HG03378 (cell line): ENCODE measurements around the gene FREM3.
A peak's percentile ranks its signal among the peaks of the same experiment; 100 is the strongest.

ENCODE experiments used
- ATAC-seq: cut with Tn5 transposase; IDR thresholded peaks from one replicate; pipeline ENCODE4 v1.9.1; 2021; ENCODE audit warnings: mild to moderate bottlenecking, moderate library complexity; ENCODE audit not compliant: unreplicated experiment

The FREM3 gene

DNA sequence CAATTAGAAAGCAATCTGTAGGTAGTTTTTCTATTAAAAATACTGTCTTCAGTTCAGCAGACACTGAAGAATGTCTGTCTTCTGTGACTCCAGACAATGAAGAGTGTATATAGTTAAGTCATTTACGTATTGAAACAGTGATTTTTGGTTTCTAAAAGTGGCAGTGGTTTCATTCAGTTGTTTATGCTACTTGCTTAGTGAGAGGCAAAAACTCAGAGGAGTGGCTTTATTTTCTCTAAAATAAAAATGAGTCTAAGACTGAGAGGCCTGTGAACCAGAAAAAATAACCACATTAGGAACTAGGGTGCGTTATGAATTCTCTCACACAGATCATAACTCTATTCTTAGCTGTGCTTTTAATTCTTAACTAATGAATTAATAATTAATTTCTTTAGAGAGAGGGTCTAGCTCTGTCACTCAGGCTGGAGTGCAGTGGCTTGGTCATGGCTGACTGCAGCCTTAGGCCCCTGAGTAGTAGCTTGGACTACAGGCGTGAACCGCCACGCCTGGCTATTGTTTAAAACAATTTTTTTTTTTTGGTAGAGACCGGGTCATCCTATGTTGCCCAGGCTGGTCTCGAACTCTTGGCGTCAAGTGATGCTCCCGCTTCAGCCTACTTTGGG is 31.4 kb downstream of the FREM3 start:
- ATAC-seq, result peak; percentile 99

DNA sequence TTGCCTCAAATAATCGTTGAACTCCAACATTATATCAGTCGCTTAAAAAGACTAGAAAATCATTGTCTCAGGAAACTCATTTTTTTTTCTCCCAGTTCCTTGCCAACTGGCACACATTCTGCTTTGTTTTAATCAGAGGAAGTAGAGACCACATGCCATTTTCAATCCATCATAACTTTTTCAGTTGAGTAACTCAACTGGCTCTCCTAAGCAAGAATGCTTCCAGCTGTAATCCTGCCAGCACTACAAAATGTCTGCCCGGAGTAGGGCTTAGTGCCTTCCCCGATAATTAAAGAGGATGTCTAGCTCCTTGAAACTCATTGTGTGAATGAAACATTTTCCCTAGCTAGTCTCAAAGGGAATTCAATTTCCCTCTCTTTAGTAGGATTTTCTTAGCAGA is 33.0 kb downstream of the FREM3 start:
- ATAC-seq, result no peak

DNA sequence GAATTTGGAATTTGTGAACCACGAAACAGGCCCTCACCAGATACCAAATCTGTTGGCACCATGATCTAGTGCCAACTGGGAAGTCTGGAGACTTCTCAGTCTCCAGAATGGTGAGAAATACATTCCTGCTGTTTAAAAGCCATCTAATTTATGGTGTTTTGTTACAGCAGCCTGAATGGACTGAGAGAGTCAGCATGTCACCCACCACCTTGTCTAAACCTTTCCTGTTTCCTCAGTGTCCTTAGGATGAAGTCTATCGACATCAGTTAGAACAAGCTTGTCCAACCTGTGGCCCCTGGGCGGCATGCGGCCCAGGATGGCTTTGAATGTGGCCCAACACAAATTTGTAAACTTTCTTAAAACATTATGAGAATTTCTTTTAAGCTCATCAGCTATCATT is 42.1 kb downstream of the FREM3 start:
- no peak for ATAC-seq

DNA sequence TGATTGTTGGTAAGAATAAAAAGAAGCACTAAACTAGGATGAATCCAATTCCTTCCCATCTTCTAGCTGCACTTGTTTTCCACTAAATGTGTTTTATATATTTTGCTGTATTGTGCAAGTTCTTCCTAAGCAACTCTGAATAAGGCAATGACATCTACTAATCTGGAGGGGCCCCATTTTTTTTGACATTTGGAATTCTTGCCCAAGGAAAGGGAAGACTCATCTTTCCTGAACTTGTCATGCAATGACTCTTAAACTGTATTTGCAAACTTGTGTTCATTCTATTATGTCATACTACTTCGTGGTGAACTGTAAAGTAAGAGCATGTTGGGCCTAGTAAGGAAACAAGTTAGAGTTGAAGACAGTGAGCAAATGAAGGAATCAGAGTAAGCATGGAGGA is 45.9 kb downstream of the FREM3 start:
- no peak for ATAC-seq

DNA sequence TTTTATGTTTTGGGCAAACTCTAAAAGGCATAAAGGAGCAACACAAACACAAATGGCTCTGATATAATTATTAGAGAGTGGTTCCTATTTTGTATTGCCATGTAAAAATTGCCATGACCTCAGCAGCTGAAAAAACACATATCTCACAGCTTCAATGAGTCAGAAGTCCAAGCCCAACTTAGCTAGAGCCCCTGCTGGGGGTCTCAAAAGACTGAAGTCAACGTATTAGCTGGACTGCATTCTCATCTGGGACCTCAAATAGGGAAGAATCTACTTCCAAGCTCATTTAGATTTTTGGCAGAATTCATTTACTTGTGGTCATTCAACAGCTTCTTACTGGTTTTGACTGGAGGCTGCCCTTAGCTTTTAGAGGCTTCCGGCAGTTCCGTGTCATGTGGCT is 47.4 kb downstream of the FREM3 start:
- ATAC-seq, result no peak

DNA sequence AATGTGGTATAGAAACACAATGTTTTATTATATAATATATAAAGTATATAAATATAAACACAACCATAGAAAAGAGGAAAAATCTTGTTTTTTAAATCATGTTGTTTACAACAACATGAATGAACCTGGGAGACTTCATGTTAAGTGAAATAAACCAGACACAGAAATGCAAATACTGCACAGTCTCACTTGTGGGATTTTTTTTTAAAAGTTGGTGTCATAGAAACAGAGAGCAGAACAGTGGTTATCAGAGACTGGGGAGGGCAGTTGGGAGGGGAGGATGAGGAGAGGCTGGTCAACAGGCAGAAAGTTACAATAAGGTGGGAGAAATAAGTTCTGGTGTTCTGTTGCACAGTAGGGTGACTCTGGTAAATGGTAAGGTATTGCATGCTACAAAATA is 57.1 kb downstream of the FREM3 start:
- ATAC-seq, result no peak

DNA sequence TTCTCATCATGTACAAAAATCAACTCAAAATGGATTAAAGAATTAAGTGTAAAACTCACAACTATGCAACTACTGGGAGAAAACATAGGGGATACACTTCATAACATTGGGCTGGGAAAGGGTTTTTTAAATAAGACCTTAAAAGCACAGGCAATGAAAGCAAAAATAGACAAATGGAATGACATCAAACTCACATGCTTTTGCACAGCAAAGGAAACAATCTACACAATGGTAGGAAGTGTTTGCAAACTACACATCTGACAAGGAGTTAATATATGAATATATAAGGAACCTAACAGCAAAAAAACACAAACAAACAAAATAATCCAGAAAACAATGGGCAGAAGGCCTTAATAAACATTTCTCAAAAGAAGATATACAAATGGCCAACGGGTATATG is 57.9 kb downstream of the FREM3 start:
- ATAC-seq, result no peak

DNA sequence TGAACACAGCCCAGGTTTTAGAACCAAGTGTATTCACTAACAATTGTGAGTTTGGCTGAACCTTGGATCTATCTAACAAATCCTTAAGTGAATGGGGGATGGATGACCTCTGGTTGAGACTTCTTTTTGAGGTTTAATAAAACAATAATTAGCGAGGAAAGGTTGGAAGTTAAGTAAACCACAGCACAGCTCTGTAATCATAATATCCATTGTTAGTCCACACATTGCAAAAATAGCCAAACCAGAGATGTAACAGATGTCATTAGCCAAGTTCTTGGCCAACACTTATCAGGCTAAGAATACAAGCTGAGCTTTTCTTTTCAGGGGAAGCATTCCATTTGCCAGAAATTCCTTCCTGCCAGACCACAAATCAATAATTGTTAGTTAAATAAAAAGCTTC is 59.1 kb downstream of the FREM3 start:
- no peak for ATAC-seq

DNA sequence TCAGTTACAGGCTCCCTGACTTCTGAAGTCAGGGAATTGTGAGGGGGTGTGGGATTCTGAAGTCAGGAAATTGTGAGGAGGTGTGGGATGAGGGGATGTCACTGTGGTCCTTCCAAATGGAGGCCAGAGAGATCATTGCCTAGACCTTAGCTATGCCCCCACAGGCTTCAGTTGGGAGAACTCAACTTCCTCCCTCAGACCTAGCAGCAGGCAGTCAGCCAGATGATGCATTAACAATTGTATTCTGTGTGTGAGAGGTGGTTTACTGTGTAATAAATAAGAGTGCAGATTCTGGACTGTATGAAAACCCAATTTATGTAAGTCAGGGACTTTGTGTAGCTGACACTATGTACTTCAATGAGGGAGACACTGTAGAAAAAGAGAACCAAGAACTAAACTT is 65.7 kb downstream of the FREM3 start:
- no peak for ATAC-seq

DNA sequence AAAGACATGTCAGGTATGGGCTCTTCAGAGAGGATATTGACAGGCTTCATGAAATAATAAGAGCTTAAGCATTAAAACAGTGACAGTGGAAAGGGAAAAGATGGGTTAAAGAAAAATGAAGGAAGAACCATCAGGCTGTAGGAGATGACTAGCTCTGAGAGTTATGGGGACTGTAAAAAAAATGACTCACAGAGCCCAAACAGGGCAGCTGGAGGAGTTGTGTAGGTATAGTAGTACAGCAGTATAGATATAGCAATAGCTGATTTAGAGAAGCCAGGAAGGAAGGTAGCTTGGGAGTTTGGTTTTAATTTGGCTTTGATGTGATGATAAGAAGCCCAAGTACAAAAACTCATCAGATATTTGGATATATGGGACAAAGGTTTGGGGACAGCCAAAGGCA is 66.6 kb downstream of the FREM3 start:
- no peak for ATAC-seq

DNA sequence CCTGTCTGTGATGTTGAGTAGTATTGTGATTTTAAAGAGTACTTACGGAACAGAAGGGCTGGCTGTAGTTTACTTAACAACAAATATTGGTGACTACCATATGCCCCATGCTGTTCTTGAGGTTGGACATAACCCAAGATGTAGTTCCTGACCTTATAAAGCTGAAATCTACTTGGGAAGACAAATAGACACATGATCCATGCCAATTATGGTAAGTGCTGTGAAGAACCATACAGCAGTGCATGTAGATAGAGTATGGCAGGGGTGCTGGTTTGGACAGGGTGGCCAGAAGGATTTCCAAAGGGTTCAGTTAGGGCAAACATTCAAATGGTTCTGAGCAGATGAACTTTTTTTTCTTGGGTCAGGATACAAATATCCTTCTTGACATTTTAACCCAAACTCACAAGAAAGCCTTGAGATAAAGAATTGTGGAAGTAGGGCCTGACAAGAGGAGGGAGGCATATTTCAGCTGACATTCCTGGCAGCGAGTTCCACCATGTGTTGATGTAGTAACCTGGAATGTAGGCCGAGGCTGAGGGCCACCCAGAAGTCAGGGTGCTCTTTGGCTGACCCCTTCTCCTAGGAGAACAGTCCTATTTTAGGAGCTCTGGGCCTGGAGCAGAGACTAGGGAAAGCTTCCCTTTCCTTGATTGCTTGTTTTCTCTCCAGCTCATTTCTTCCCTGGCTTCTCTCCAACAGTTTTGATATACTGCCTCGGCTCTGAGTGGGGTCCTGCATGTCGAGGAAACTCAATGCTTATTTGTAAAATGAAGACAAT is 74.2 kb downstream of the FREM3 start:
- ATAC-seq, result no peak

DNA sequence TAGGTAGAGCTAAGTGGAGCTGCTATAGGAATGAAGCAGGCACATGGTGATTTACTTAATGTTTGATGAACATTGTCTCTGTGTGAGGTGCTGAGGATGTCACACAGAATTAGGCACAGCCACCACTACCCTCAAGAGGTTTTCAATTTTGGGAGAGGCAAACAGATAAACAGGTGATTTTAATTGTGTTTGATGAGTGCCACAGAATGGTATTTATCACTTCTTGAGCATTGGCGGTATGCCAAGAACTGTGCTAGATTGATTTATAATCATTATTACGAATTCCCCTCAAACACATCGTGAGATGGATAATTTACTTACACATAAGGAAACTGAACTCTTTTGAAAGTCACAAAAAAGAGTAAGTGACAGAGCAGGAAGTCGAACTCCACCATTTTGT is 74.8 kb downstream of the FREM3 start:
- ATAC-seq, result no peak

DNA sequence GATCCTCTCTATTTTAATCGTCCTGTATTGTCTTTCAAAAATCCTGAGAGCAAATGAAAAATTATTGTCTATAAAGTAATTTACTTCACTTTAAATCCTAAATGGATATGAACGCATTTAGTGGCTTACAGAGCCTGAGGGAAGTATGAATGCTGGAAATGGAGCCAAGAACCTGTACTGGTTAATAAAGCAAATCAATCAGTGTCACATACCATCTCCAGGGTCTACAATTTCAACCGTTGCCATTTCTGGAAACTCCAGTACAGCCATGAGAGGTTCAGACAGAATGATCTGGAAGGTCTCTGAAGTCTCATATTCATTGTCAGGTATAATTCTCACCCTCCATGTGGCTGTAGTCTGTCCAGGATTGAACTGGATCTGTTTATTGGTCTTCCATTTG is 76.6 kb downstream of the FREM3 start:
- no peak for ATAC-seq

DNA sequence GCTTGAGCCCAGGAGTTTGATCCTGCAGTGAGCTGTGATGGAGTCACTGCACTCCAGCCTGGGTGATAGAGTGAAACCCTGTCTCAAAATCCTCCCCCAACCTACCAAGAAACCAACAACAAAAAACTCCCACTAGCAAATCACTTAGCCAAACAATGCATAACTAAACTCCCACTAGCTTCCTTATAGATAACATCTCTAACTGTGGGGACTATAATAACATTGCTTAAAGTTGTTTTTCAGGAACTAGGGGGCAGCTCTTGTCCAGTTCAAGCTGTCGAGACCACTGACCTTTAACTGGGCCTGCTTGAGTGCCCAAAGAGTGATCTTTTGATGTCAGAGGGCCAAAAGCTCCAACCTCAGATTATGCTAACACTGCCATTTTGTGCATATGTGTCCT is 81.7 kb downstream of the FREM3 start:
- no peak for ATAC-seq

DNA sequence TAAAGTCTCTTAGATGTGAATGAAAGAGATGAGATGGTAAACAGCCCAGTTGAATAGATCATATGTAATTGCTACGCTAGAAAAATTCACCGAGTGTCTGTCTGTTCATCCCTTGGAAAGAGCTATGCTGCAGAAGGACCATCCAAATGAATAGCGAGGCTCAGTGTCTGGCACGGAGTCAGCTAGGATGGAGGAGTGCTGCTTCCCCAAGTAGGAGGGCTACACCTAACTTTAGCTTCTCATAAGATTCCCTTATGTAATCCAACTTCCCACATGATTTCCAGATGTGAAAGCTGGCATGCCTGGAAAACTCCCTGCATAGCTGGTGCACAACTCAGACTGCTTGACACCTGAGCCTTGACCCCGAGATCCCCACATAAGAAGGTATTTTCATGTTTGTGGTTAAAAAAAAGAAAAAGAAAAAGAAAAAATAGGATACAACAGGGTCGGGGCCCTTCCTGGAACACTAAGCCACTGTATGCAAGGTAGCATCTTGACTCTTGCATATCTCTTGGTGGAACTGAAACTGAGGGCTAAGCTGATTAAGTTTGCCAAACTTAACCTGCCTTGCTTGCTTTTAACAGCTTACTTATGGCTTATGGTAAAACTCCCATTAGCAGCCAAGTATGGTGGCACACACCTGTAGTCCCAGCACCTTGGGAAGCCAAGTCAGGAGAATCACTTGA is 82.3 kb downstream of the FREM3 start:
- peak; percentile 58 for ATAC-seq

DNA sequence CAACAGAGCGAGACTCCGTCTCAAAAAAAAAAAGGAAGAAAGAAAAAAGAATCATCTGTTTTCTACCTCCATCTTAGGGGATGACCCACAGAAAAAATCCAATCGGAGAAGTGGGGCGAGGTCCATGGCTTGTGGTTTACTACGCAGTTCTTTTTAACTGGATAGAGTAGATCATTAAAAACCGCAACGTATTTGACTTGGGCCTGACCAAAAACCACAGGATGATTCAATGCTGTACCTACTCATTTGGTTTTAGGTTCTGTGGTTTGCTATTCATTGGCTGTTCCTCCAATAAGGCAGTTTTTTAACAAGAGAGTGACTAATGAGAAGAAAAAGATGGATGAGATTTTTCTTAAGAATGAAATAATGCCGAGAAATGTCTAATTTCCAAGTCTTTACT is 83.7 kb downstream of the FREM3 start:
- peak; percentile 93 for ATAC-seq

DNA sequence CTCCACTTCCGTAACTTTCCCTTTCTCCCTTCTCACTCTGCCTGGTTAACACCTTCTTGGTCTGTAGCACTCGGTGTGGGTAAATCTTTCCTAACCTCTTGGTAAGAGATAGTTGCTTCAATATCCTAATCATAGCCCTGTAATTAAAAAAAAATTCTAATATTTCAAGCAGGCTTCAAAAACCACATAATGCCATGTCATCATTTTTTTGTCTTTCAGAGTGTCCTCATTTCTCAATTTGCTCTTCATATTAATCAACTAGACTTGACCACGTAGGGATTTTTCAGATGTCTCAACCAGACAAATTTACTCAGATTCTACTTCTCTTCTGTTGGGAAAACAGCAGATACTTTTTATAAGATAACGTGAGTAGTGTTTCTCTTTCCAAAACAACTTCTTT is 91.0 kb downstream of the FREM3 start:
- ATAC-seq, result no peak

DNA sequence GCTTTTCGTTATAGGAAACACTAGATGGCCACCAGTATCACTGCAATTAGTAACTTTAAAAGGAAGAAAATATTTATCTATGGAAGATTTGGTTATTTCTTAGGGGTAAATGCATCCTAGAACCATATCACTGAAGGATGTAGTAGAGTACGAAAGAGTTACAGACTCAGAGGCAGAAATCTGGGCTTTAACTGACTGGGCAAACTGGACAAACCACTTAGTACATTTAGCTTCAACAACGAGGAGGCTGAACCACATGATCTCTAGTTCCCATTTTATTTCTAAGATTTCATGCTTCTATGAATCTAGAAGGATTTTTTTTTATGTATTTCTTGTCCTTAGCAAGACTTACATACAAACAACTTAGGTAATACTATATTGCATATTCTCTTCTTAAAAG is 94.0 kb downstream of the FREM3 start:
- ATAC-seq, result no peak

DNA sequence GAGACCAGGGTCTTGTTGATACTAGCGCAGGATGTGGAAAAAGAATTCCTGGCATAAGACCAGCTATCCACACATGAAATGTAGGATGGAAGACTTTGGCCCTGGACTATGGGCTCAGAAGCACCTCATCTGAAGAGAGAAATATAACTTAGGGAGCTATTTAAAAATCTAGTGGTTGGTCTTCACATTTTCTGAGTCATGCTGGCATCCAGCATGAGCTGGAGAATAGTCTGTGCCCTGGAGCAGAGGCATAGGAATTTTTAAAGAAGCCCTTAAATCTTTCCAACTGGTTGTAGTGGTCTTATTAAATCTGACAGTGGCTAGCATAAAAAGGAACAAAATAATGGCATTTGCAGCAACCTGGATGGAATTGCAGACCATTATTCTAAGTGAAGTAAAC is 100.6 kb downstream of the FREM3 start:
- ATAC-seq, result no peak

DNA sequence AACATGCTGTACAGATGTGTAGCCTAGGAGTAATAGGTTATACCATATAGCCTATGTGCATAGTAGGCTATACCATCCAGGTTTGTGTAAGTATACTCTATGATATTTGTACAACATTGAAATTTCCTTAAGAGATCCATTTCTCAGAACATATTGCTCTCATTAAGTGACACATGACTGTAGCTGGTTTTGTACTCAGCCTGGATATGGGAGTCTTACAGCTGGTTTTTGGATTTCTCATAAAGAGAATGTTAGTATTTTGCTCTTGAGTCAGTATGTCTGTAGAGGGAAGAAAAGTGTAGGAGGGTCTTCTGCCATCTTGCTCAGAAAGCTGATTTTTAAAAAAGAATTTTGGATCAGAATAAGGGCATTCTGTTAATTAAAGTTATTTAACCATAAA is 101.7 kb downstream of the FREM3 start:
- ATAC-seq, result no peak

DNA sequence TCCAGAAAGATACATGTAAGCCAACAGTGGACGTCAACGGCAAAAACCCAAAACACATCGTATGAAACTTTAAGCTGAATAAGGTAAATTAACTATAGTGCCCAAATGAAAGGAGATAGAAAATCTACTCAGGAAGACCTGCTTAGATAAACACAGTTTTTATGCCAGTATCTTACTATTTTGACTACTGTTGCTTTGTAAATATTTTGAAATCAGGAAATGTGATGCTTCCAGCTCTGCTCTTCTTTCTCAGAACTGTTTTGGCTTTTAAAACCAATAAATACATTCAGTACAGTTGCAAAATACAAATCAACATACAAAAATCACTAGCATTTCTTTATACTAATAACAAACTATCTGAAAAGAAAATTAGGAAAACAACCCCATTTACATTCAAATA is 103.2 kb downstream of the FREM3 start:
- no peak for ATAC-seq

DNA sequence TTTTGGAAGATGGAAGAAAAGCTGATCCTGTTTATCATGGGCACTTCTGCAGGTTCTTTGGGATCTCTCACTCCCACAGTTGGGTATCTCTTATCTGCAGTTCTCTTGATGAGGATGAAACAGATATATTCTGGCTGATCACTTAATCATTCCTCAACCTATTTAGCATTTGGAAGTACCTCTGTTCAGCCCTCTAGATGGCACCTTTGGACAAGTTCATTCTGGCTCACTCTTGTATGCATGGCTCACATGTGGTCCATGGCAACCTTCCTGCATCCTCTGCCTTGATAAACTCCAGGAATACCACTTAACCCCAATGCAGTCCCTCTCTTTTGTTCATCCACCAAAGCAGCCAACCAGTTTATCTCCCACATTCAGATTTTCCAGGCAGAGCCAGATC is 112.8 kb downstream of the FREM3 start:
- no peak for ATAC-seq
